HEK293 (cell line): ENCODE data around the gene PSD2.

Experiments
- CTCF ChIA-PET: fragments of 350-600 bp; formaldehyde crosslinking; extraction: SDS; loops from one replicate; lab custom pipeline; 2021; ENCODE audit warnings: antibody characterized with exemption; lab: Yijun Ruan, JAX
- POLR2A ChIA-PET: fragments of 300-600 bp; formaldehyde crosslinking; extraction: SDS; loops from one replicate; lab custom pipeline; 2020; ENCODE audit warnings: antibody characterized with exemption, inconsistent platforms; lab: Yijun Ruan, JAX
- H3K27ac ChIP-seq: fragments of 200-500 bp; sonication (Bioruptor generic); 2 replicates; pipeline ENCODE4 v1.5.1; 2014; ENCODE audit warnings: low read depth, low read length, control low read depth, inconsistent platforms; ENCODE audit errors: extremely low read depth
- H3K36me3 ChIP-seq, 2 experiments: fragments of 200-500 bp in 1 of 2; sonication (Bioruptor generic) in 1 of 2; 1 replicate in 1 of 2; 2 replicates in 1 of 2; pipeline ENCODE4 v1.5.1; 2014 to 2017; ENCODE audit warnings: inconsistent platforms in 2 of 2, low read length in 2 of 2; ENCODE audit not compliant: control insufficient read depth in 2 of 2, insufficient read depth in 1 of 2
- H3K4me1 ChIP-seq: fragments of 200-500 bp; sonication (Bioruptor generic); 2 replicates; pipeline ENCODE4 v1.5.1; 2014; ENCODE audit warnings: mild to moderate bottlenecking, low read length, inconsistent platforms; ENCODE audit not compliant: control insufficient read depth, insufficient read depth
- H3K4me3 ChIP-seq: 2 replicates; pipeline ENCODE4 v1.5.1; 2011; ENCODE audit warnings: low read depth, mild to moderate bottlenecking, control low read depth, low read length, moderate library complexity
- H3K9me3 ChIP-seq: fragments of 200-500 bp; sonication (Bioruptor generic); 2 replicates; pipeline ENCODE4 v1.5.1; 2014; ENCODE audit warnings: low read depth, low read length, inconsistent platforms; ENCODE audit not compliant: control insufficient read depth, insufficient read depth
- OSR2 ChIP-seq: fragments of 450-650 bp; formaldehyde crosslinking; IDR thresholded peaks from 2 replicates; pipeline ENCODE4 v1.5.1; 2016; ENCODE audit warnings: missing biosample characterization, missing genetic modification characterization
- PRDM2 ChIP-seq: fragments of 450-650 bp; formaldehyde crosslinking; IDR thresholded peaks from 2 replicates; pipeline ENCODE4 v1.5.1; 2016; ENCODE audit warnings: missing biosample characterization, missing genetic modification characterization, borderline replicate concordance
- ZFHX2 ChIP-seq: fragments of 450-650 bp; formaldehyde crosslinking; conservative IDR thresholded peaks from 2 replicates; pipeline ENCODE4 v1.5.1; 2016; ENCODE audit warnings: missing biosample characterization, missing genetic modification characterization
- ZNF121 ChIP-seq: fragments of 450-650 bp; formaldehyde crosslinking; IDR thresholded peaks from 2 replicates; pipeline ENCODE4 v1.5.1; 2016; ENCODE audit warnings: missing biosample characterization, missing genetic modification characterization
- ZNF148 ChIP-seq: fragments of 450-650 bp; formaldehyde crosslinking; IDR thresholded peaks from 2 replicates; pipeline ENCODE4 v1.5.0; 2017; ENCODE audit warnings: missing biosample characterization, missing genetic modification characterization, borderline replicate concordance
- ZNF157 ChIP-seq: fragments of 450-650 bp; formaldehyde crosslinking; IDR thresholded peaks from 2 replicates; pipeline ENCODE4 v1.5.1; 2016; ENCODE audit warnings: missing biosample characterization, missing genetic modification characterization
- ZNF184 ChIP-seq: fragments of 450-650 bp; IDR thresholded peaks from 2 replicates; pipeline ENCODE4 v1.5.1; 2018; ENCODE audit warnings: missing biosample characterization, mild to moderate bottlenecking, missing genetic modification characterization
- ZNF292 ChIP-seq: fragments of 450-650 bp; formaldehyde crosslinking; IDR thresholded peaks from 2 replicates; pipeline ENCODE4 v1.5.1; 2016; ENCODE audit warnings: low read depth, missing biosample characterization, missing genetic modification characterization, borderline replicate concordance
- ZNF404 ChIP-seq: fragments of 450-650 bp; formaldehyde crosslinking; IDR thresholded peaks from 2 replicates; pipeline ENCODE4 v1.5.1; 2017; ENCODE audit warnings: missing biosample characterization, missing genetic modification characterization
- ZNF558 ChIP-seq: fragments of 450-650 bp; formaldehyde crosslinking; IDR thresholded peaks from 2 replicates; pipeline ENCODE4 v1.5.1; 2016; ENCODE audit warnings: missing biosample characterization, missing genetic modification characterization
- ZNF580 ChIP-seq: fragments of 450-650 bp; formaldehyde crosslinking; IDR thresholded peaks from 2 replicates; pipeline ENCODE4 v1.5.1; 2016; ENCODE audit warnings: missing biosample characterization, missing genetic modification characterization
- ZNF701 ChIP-seq: fragments of 450-650 bp; formaldehyde crosslinking; IDR thresholded peaks from 2 replicates; pipeline ENCODE4 v1.5.1; 2016; ENCODE audit warnings: missing biosample characterization, missing genetic modification characterization
- TF ChIP-seq, protein P1 (sequence below): fragments of 450-650 bp; formaldehyde crosslinking; IDR thresholded peaks from 2 replicates; pipeline ENCODE4 v1.5.1; 2016; ENCODE audit warnings: missing biosample characterization, missing genetic modification characterization

Gene PSD2

GRCh38 chr5:139812836-139813805 lies 17.5 kb downstream of the PSD2 start (continued):
- TF ChIP-seq ZNF148 (no peak), ZFHX2 (no peak), ZNF157 (tag by site-specific recombination) (no peak), PRDM2 (tag by site-specific recombination) (no peak), ZNF404 (tag by site-specific recombination) (no peak), ZNF701 (tag by site-specific recombination) (no peak), ZNF121 (no peak)
- TF ChIP-seq, protein P1, sequence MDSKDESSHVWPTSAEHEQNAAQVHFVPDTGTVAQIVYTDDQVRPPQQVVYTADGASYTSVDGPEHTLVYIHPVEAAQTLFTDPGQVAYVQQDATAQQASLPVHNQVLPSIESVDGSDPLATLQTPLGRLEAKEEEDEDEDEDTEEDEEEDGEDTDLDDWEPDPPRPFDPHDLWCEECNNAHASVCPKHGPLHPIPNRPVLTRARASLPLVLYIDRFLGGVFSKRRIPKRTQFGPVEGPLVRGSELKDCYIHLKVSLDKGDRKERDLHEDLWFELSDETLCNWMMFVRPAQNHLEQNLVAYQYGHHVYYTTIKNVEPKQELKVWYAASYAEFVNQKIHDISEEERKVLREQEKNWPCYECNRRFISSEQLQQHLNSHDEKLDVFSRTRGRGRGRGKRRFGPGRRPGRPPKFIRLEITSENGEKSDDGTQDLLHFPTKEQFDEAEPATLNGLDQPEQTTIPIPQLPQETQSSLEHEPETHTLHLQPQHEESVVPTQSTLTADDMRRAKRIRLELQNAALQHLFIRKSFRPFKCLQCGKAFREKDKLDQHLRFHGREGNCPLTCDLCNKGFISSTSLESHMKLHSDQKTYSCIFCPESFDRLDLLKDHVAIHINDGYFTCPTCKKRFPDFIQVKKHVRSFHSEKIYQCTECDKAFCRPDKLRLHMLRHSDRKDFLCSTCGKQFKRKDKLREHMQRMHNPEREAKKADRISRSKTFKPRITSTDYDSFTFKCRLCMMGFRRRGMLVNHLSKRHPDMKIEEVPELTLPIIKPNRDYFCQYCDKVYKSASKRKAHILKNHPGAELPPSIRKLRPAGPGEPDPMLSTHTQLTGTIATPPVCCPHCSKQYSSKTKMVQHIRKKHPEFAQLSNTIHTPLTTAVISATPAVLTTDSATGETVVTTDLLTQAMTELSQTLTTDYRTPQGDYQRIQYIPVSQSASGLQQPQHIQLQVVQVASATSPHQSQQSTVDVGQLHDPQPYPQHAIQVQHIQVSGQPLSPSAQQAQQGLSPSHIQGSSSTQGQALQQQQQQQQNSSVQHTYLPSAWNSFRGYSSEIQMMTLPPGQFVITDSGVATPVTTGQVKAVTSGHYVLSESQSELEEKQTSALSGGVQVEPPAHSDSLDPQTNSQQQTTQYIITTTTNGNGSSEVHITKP (tag by site-specific recombination): no peak

DNA sequence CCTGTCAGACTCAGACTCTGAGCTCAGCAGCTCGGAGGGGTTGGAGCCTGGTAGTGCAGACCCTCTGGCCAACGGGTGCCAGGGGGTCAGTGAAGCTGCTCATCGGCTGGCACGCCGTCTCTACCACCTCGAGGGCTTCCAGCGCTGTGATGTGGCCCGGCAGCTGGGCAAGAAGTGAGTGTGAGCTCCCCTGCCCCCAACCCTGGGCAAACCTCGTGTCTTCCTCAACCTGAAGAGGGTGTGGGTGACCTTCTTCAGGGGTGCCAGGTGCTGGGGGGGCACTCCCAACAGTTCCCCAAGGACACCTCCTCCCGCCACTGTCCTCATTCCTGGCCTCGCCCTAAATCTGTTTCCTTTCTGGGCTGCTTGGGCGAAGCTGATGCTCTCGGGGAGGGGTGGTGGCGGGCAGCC lies 18.6 kb downstream of the PSD2 start:
- Histone ChIP-seq H3K4me1 (no peaks in the 10 kb centered on the region), H3K27ac (no peak overlapping the region), H3K36me3 (no peaks in the 10 kb centered on the region), H3K4me3 (no peak overlapping the region), H3K9me3 (no peaks in the 10 kb centered on the region; the same call in 1 of the 2 replicates)
- TF ChIP-seq ZNF292 (tag by site-specific recombination): no peak
- TF ChIP-seq ZNF184 (tag by site-specific recombination): no peak
- TF ChIP-seq ZNF580: no peak
- no peak for TF ChIP-seq ZNF558
- TF ChIP-seq OSR2 (tag by site-specific recombination): no peak
- CTCF ChIA-PET: no interaction called here
- POLR2A ChIA-PET: no interaction called here
